ENCODE results near the gene CENPH. TPM values are rescaled to one million over a fixed set of nuclear protein-coding genes. Genes with fewer than 3 reads are reported as not detected.

The CENPH gene
- total RNA-seq, 1 donor: 6.1 TPM

DNA sequence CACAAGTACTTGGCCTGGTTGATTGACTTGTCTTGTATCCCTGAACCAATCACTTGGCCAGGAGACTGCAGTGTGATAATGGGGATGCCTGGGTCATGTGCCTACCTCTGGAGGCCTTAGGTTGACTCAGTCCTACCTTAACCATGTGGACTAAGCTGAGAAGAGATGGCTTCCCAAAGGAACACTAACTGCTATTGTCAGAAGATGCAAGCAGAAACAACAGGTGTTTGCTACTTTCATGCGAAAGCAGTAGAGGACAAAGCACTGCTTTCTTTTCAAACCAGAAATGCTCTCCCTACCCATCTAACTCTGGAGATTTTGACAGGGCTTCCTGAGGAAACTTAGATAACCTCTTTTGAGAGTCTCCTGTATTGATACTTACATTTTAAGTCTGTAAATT is 68.2 kb downstream of the CENPH start:
- Histone ChIP-seq H3K4me3 (ENCODE audit: low read length) (no peak overlapping the region), H3K27me3 (ENCODE audit: insufficient read depth, low read length) (no peaks in the 10 kb centered on the region)

More for the DNA sequence above, 68.2 kb downstream of the CENPH start:
- Histone ChIP-seq H3K4me1 (ENCODE audit: insufficient read depth, low read length) (no peaks in the 10 kb centered on the region), H3K9me3 (ENCODE audit: low read depth, low read length) (no peaks in the 10 kb centered on the region)

Other genes starting within 250 kb of the CENPH start
- 21.1 TPM for gene SLC30A5, start 95.6 kb upstream of the CENPH start, total RNA-seq
- gene CCNB1, start 22.4 kb upstream of the CENPH start, total RNA-seq: 5.6 TPM
- gene CDK7, start 45.3 kb downstream of the CENPH start, total RNA-seq: 40.0 TPM
- 4.6 TPM for gene CCDC125, start 143.2 kb downstream of the CENPH start, total RNA-seq
- gene AK6, start 179.9 kb downstream of the CENPH start, total RNA-seq: 19.0 TPM
- 63.2 TPM for gene TAF9, start 179.9 kb downstream of the CENPH start, total RNA-seq
- 14.3 TPM for gene RAD17, start 180.2 kb downstream of the CENPH start, total RNA-seq
- gene MARVELD2, start 225.5 kb downstream of the CENPH start, total RNA-seq: 0.10 TPM

All from mononuclear cell (primary cell).